ENCODE measurements around the gene SLC35F6.
"Not testable (repeated sequence)": the region's sequence is repeated elsewhere in the genome, so short reads cannot be mapped to it uniquely, and the experiment has no call there.

GRCh38 chr2:26750467-26750866 is 13.6 kb upstream of the SLC35F6 start:
- TF ChIP-seq EZH2 (IDR thresholded peaks at IDR 0.05; ENCODE audit: borderline replicate concordance, low read depth, low read length); CTCF (IDR thresholded peaks at IDR 0.05 in 2 of 3, conservative IDR thresholded peaks at IDR 0.05 in 1 of 3; ENCODE audit: insufficient read depth in 2 of 3, low read depth in 1 of 3, low read length in 3 of 3); POLR2A (conservative IDR thresholded peaks at IDR 0.05); YY1 (IDR thresholded peaks at IDR 0.05; ENCODE audit: borderline replicate concordance in 1 of 3, control insufficient read depth in 1 of 3, extremely low read depth in 1 of 3, insufficient read depth in 3 of 3, insufficient read length in 1 of 3, insufficient replicate concordance in 2 of 3, low read depth in 1 of 3, low read length in 2 of 3); POLR2AphosphoS5 (IDR thresholded peaks at IDR 0.05; ENCODE audit: control insufficient read depth, insufficient read depth, low read depth, low read length); SETDB1 (IDR thresholded peaks at IDR 0.05; ENCODE audit: low read length): not testable (repeated sequence)
- TF ChIP-seq, protein P1, sequence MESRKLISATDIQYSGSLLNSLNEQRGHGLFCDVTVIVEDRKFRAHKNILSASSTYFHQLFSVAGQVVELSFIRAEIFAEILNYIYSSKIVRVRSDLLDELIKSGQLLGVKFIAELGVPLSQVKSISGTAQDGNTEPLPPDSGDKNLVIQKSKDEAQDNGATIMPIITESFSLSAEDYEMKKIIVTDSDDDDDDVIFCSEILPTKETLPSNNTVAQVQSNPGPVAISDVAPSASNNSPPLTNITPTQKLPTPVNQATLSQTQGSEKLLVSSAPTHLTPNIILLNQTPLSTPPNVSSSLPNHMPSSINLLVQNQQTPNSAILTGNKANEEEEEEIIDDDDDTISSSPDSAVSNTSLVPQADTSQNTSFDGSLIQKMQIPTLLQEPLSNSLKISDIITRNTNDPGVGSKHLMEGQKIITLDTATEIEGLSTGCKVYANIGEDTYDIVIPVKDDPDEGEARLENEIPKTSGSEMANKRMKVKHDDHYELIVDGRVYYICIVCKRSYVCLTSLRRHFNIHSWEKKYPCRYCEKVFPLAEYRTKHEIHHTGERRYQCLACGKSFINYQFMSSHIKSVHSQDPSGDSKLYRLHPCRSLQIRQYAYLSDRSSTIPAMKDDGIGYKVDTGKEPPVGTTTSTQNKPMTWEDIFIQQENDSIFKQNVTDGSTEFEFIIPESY (CRISPR knock-in tag; IDR thresholded peaks at IDR 0.05), result not testable (repeated sequence)
- TF ChIP-seq, protein P2, sequence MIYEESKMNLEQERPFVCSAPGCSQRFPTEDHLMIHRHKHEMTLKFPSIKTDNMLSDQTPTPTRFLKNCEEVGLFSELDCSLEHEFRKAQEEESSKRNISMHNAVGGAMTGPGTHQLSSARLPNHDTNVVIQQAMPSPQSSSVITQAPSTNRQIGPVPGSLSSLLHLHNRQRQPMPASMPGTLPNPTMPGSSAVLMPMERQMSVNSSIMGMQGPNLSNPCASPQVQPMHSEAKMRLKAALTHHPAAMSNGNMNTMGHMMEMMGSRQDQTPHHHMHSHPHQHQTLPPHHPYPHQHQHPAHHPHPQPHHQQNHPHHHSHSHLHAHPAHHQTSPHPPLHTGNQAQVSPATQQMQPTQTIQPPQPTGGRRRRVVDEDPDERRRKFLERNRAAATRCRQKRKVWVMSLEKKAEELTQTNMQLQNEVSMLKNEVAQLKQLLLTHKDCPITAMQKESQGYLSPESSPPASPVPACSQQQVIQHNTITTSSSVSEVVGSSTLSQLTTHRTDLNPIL (CRISPR knock-in tag; IDR thresholded peaks at IDR 0.05), result not testable (repeated sequence)

Measured in K562 (cell line).